ENCODE data around the gene ATAD3B. TPM values are rescaled to one million over a fixed set of nuclear protein-coding genes. Genes with fewer than 3 reads are reported as not detected.

ATAD3B gene
- total and polyA plus RNA-seq, 2 of the 13 experiments (the other 11 are each of a cell fraction or from before 2014, with no cell fraction given) = 9.6 to 31.1 TPM

DNA sequence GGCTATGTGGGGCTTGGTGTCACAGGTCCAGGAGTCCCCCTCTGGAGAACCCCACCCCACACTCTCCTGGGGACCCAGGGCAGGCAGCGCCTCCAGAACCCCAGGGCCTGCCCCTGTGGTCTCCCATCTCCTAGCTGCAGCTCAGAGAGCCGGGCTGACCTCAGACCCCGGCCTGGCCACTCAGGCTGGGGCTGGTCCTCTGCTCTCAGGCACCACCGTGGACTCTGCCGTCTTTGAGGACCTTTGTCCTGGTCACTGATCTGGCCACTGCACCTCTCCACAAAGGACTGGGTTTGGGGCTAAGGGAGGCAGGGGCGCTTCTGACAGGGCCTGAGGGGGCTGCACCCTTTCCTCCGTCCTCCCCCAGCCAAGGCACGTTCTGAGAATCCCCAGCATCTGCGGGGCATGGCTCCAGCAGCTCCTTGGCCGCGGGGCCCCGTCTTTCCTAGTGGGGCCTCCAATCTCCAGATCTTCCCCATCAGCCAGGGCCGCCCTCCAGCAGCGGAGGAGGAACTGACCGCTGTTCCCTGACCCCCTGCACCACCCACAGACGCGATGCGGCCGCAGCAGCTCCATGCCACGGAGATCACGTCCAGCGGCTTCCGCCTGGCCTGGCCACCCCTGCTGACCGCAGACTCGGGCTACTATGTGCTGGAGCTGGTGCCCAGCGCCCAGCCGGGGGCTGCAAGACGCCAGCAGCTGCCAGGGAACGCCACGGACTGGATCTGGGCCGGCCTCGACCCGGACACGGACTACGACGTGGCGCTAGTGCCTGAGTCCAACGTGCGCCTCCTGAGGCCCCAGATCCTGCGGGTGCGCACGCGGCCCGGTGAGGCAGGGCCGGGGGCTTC, 32.8 kb upstream of the ATAD3B start:
- no peak for ATAC-seq
- no TSS peak for BruUV-seq (replicated peaks)
- Histone ChIP-seq H2AFZ (ENCODE audit: low read length) (no peak overlapping the region), H3K9me3 (ENCODE audit: low read length) (no peaks in the 10 kb centered on the region), H3K27ac (ENCODE audit: extremely low read length, insufficient read depth, low read length) (peak overlapping the region; percentile 54), H4K20me1 (ENCODE audit: insufficient read depth, low read length) (no peaks in the 10 kb centered on the region), H3K79me2 (ENCODE audit: insufficient read depth, low read length) (peaks cover 31% of the 10 kb centered on the region), H3K27me3 (ENCODE audit: control insufficient read depth in 1 of 2, insufficient read depth in 2 of 2, low read length in 2 of 2) (no peaks in the 10 kb centered on the region), H3K4me2 (ENCODE audit: low read depth, low read length) (peak overlapping the region; percentile 94), H3K36me3 (replicated peaks in 1 of 2; ENCODE audit: control insufficient read depth in 1 of 2, insufficient read depth in 2 of 2, low read length in 2 of 2) (peaks cover 0 to 2% of the 10 kb centered on the region in 2 experiments; a peak in 1 of 5 replicates), H3K4me3 (replicated peaks in 1 of 3; ENCODE audit: insufficient read depth in 1 of 3, low read depth in 2 of 3, low read length in 3 of 3) (peak overlapping the region in 1 of 3 experiments; percentile 88; a peak in 2 of 6 replicates), H3K9ac (ENCODE audit: insufficient read depth, low read depth, low read length) (peak overlapping the region; percentile 39; the same call in 1 of the 2 replicates), H3K4me1 (ENCODE audit: insufficient read depth, low read length) (peaks cover 51% of the 10 kb centered on the region)
- no peak for FAIRE-seq
- DNase-seq (ENCODE audit: low spot score) = no peak
- in situ Hi-C loops (cut with HindIII; ENCODE audit: extremely low pct_ligation_motif_present, low pct_unique_long_range_greater_than_20kb) (loop anchor here (5.0 kb wide), 1 partner anchor 36 kb away; no protein-coding TSS in a partner anchor), intact Hi-C loops (cut with micrococcal nuclease; ENCODE audit: unreplicated experiment) (no loop called here)
- 76% methylated on average over 12 of the region's 45 CpGs for WGBS (ENCODE audit: low lambda C conversion rate)
- POLR2A ChIA-PET = interaction anchor here (0.5 to 11.0 kb wide), 10 partner anchors 9 to 67 kb away, joined by 3 to 355 read pairs (median 8); partner anchors contain the start of genes ANKRD65, AURKAIP1, CCNL2 and MRPL20
- TF ChIP-seq ZBTB8A (CRISPR knock-in tag; IDR thresholded peaks at IDR 0.05; ENCODE audit: borderline replicate concordance, low read depth) (no peak), AGO2 (optimal IDR thresholded peaks at IDR 0.05; ENCODE audit: low read depth, low read length) (peak; percentile 95), RBFOX2 (IDR thresholded peaks at IDR 0.05; ENCODE audit: low read depth, low read length) (peak; percentile 78)
- TF ChIP-seq, protein P1, sequence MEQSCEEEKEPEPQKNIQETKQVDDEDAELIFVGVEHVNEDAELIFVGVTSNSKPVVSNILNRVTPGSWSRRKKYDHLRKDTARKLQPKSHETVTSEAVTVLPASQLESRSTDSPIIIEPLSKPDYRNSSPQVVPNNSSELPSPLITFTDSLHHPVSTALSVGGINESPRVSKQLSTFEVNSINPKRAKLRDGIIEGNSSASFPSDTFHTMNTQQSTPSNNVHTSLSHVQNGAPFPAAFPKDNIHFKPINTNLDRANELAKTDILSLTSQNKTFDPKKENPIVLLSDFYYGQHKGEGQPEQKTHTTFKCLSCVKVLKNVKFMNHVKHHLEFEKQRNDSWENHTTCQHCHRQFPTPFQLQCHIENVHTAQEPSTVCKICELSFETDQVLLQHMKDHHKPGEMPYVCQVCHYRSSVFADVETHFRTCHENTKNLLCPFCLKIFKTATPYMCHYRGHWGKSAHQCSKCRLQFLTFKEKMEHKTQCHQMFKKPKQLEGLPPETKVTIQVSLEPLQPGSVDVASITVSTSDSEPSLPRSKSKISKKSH (CRISPR knock-in tag; IDR thresholded peaks at IDR 0.05; ENCODE audit: borderline replicate concordance) = 0 out of 2 replicates have a peak, but pooled peaks have one; percentile 55
- CTCF ChIA-PET (ENCODE audit: low intra/inter-chr PET ratio, low total read pairs) = interaction anchor here (1.1 kb wide), 1 partner anchor 21 kb away, joined by 3 read pairs; no protein-coding TSS in a partner anchor
